Mucosa of gallbladder (tissue), 1 donor: ENCODE data around the gene CDKN2C. TPM values are rescaled to one million over a fixed set of nuclear protein-coding genes. Genes with fewer than 3 reads are reported as not detected.

Experiments
- total RNA-seq: library from RNA; stranded (reverse); gene quantifications from one replicate; pipeline ENCODE4 v1.2.1, GENCODE V29; 2021
- donor health status: DM: no; HTN: no; CAD: no.

Gene CDKN2C
- total RNA-seq, 1 donor from 2014 or later, result 9.0 TPM

Other genes with a start within 250 kb of the CDKN2C start
- gene FAF1, start 10.0 kb upstream of the CDKN2C start, total RNA-seq, result 40.5 TPM
- gene C1orf185, start 132.0 kb downstream of the CDKN2C start, total RNA-seq, result not detected